DND-41 (cell line): ENCODE results near the gene DLST.

Experiments used
- CTCF ChIP-seq: IDR thresholded peaks from 2 replicates; pipeline ENCODE4 v1.5.1; 2012; ENCODE audit warnings: borderline replicate concordance, low read length, moderate library complexity, mild to moderate bottlenecking; ENCODE audit not compliant: poor library complexity, severe bottlenecking; ENCODE audit errors: extremely low read depth
- EZH2 ChIP-seq: IDR thresholded peaks from 3 replicates; pipeline ENCODE4 v1.6.1; 2012; ENCODE audit warnings: borderline replicate concordance, low read depth, mild to moderate bottlenecking, moderate library complexity, low read length, inconsistent platforms; ENCODE audit not compliant: severe bottlenecking

GRCh38 chr14:74879427-74880182 lies 2.1 kb upstream of the DLST start:
- TF ChIP-seq EZH2, result no peak
- no peak for TF ChIP-seq CTCF
